Measurements from ENCODE around the gene HAGHL. TPM values are rescaled to one million over a fixed set of nuclear protein-coding genes. Genes with fewer than 3 reads are reported as not detected.

The HAGHL gene
- total and polyA plus RNA-seq, 4 donors, result 0.25 to 1.1 (median 0.49) TPM

GRCh38 chr16:725463-726187 lies 1.3 kb upstream of the HAGHL start (continued):
- TF ChIP-seq SP1 (IDR thresholded peaks at IDR 0.05) (no peak), ZBTB33 (IDR thresholded peaks at IDR 0.05) (no peak), HNF4A (conservative IDR thresholded peaks at IDR 0.05) (no peak), TAF1 (conservative IDR thresholded peaks at IDR 0.05) (no peak)

GRCh38 chr16:726188-726437 lies 793 bp upstream of the HAGHL start:
- no peak for TF ChIP-seq YY1 (IDR thresholded peaks at IDR 0.05)
- no peak for TF ChIP-seq JUND (IDR thresholded peaks at IDR 0.05)
- TF ChIP-seq CTCF (IDR thresholded peaks at IDR 0.05; ENCODE audit: low read depth, low read length, missing input control), result no peak
- no peak for TF ChIP-seq RAD21 (IDR thresholded peaks at IDR 0.05)
- no peak for TF ChIP-seq FOXA2 (IDR thresholded peaks at IDR 0.05)
- no peak for TF ChIP-seq HNF4G (IDR thresholded peaks at IDR 0.05)
- TF ChIP-seq EGR1 (IDR thresholded peaks at IDR 0.05; ENCODE audit: low read depth in 2 of 2), result no peak
- no peak for TF ChIP-seq TAF1 (conservative IDR thresholded peaks at IDR 0.05)
- no peak for TF ChIP-seq SP1 (IDR thresholded peaks at IDR 0.05)
- no peak for TF ChIP-seq ZBTB33 (IDR thresholded peaks at IDR 0.05)
- no peak for TF ChIP-seq REST (IDR thresholded peaks at IDR 0.05)
- TF ChIP-seq FOXA1 (IDR thresholded peaks at IDR 0.05), result no peak
- no peak overlapping the region for H3K27ac ChIP-seq (ENCODE audit: low read depth in 1 of 2, low read length in 2 of 2)
- H3K27me3 ChIP-seq (ENCODE audit: control insufficient read depth in 4 of 4, insufficient read depth in 4 of 4, low read length in 3 of 4), result peaks cover 0 to 2% (median 0%) of the 10 kb centered on the region in 4 donors
- no peak overlapping the region for H3K9ac ChIP-seq (ENCODE audit: low read depth in 1 of 2, low read length in 2 of 2)
- peaks cover 0 to 3% (median 0%) of the 10 kb centered on the region in 4 donors for H3K36me3 ChIP-seq (ENCODE audit: control insufficient read depth in 4 of 4, insufficient read depth in 3 of 4, low read depth in 1 of 4, low read length in 3 of 4)
- H3K4me1 ChIP-seq (ENCODE audit: control insufficient read depth in 4 of 4, insufficient read depth in 4 of 4, low read length in 3 of 4), result peaks cover 8 to 28% (median 21%) of the 10 kb centered on the region in 4 donors
- DNase-seq (ENCODE audit: low spot score), result no peak
- H3K4me3 ChIP-seq (ENCODE audit: low read depth in 1 of 3, low read length in 3 of 3), result no peak overlapping the region
- WGBS, result 20% methylated on average over 9 of the region's 9 CpGs
- H3K9me3 ChIP-seq (ENCODE audit: control insufficient read depth in 4 of 4, low read length in 3 of 4), result no peaks in the 10 kb centered on the region

Measured in liver (tissue), 9 donors.